ENCODE measurements around the gene FIGNL2. TPM values are rescaled to one million over a fixed set of nuclear protein-coding genes. Genes with fewer than 3 reads are reported as not detected.

FIGNL2 gene
- polyA plus RNA-seq, 1 donor (not counting 4 experiments of a cell fraction or from before 2014, with no cell fraction given): not detected

- DNase-seq (ENCODE audit: low read depth, low spot score) (no peak), FAIRE-seq (no peak)
- dilution Hi-C loops (cut with MboI; ENCODE audit: extremely low pct_ligation_motif_present, low sequenced_read_pairs): no loop called here
Observed at GRCh38 chr12:51871918-51872688, 23.6 kb upstream of the FIGNL2 start.

DNA sequence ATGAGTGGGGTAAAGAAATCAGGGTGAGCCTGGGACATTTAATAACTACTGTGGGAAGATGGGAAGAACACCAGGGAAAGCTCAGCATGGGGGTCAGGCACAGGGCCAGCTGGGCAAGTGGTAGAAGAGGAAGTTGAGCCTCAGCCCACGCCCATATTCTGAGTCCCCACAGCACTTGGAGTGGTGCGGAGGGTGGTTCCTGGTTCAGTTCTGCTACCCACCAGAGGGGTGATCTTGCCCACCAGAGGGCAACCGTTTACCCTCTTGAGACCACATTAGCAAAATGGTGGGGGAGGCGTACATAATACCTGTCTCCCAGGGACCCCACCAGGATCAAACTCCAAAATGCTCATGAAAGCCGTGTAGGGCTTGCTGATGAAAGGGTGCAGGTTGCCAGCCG lies 22.6 kb upstream of the FIGNL2 start:
- FAIRE-seq (no peak), DNase-seq (ENCODE audit: low read depth, low spot score) (no peak)
- peaks cover 42% of the 10 kb centered on the region for H3K27me3 ChIP-seq (ENCODE audit: control insufficient read depth, extremely low read depth, insufficient read depth, low read length)
- TF ChIP-seq EZH2 (IDR thresholded peaks at IDR 0.05; ENCODE audit: low read length): no peak
- H3K4me1 ChIP-seq (ENCODE audit: control insufficient read depth, extremely low read depth, insufficient read depth, low read length): no peaks in the 10 kb centered on the region
- dilution Hi-C loops (cut with MboI; ENCODE audit: extremely low pct_ligation_motif_present, low sequenced_read_pairs): no loop called here
- H3K9me3 ChIP-seq (ENCODE audit: control insufficient read depth, low read depth, low read length): no peaks in the 10 kb centered on the region
- no peaks in the 10 kb centered on the region for H3K9me1 ChIP-seq (ENCODE audit: control insufficient read depth, extremely low read depth, insufficient read depth, low read length)
- no peaks in the 10 kb centered on the region for H3K36me3 ChIP-seq (ENCODE audit: control insufficient read depth in 2 of 2, extremely low read depth in 1 of 2, insufficient read depth in 2 of 2, low read length in 2 of 2)
- no peaks in the 10 kb centered on the region for H3K79me2 ChIP-seq (ENCODE audit: control insufficient read depth, insufficient read depth, low read length)
- H3K4me3 ChIP-seq (ENCODE audit: control insufficient read depth in 2 of 3, extremely low read depth in 1 of 3, insufficient read depth in 2 of 3, low read depth in 1 of 3, low read length in 3 of 3): no peak overlapping the region
- H3K4me2 ChIP-seq (ENCODE audit: control insufficient read depth, extremely low read depth, insufficient read depth, low read depth, low read length): no peak overlapping the region
- no peaks in the 10 kb centered on the region for H4K20me1 ChIP-seq (ENCODE audit: control insufficient read depth, extremely low read depth, insufficient read depth, low read length)
- H2AFZ ChIP-seq (ENCODE audit: control insufficient read depth, low read length): no peak overlapping the region
- H3K27ac ChIP-seq (ENCODE audit: control insufficient read depth, insufficient read depth, low read length): no peak overlapping the region
- no peak overlapping the region for H3K9ac ChIP-seq (ENCODE audit: control insufficient read depth, extremely low read depth, insufficient read depth, low read length)

More at GRCh38 chr12:51871918-51872688, 23.6 kb upstream of the FIGNL2 start:
- Histone ChIP-seq H3K4me2 (ENCODE audit: control insufficient read depth, extremely low read depth, insufficient read depth, low read depth, low read length) (no peak overlapping the region), H3K36me3 (ENCODE audit: control insufficient read depth in 2 of 2, extremely low read depth in 1 of 2, insufficient read depth in 2 of 2, low read length in 2 of 2) (no peaks in the 10 kb centered on the region), H3K4me1 (ENCODE audit: control insufficient read depth, extremely low read depth, insufficient read depth, low read length) (no peaks in the 10 kb centered on the region), H3K27me3 (ENCODE audit: control insufficient read depth, extremely low read depth, insufficient read depth, low read length) (peaks cover 42% of the 10 kb centered on the region), H3K9me3 (ENCODE audit: control insufficient read depth, low read depth, low read length) (no peaks in the 10 kb centered on the region), H2AFZ (ENCODE audit: control insufficient read depth, low read length) (no peak overlapping the region), H3K9me1 (ENCODE audit: control insufficient read depth, extremely low read depth, insufficient read depth, low read length) (no peaks in the 10 kb centered on the region), H3K79me2 (ENCODE audit: control insufficient read depth, insufficient read depth, low read length) (no peaks in the 10 kb centered on the region), H3K4me3 (ENCODE audit: control insufficient read depth in 2 of 3, extremely low read depth in 1 of 3, insufficient read depth in 2 of 3, low read depth in 1 of 3, low read length in 3 of 3) (no peak overlapping the region), H3K9ac (ENCODE audit: control insufficient read depth, extremely low read depth, insufficient read depth, low read length) (no peak overlapping the region), H4K20me1 (ENCODE audit: control insufficient read depth, extremely low read depth, insufficient read depth, low read length) (no peaks in the 10 kb centered on the region), H3K27ac (ENCODE audit: control insufficient read depth, insufficient read depth, low read length) (no peak overlapping the region)
- TF ChIP-seq, protein P1, sequence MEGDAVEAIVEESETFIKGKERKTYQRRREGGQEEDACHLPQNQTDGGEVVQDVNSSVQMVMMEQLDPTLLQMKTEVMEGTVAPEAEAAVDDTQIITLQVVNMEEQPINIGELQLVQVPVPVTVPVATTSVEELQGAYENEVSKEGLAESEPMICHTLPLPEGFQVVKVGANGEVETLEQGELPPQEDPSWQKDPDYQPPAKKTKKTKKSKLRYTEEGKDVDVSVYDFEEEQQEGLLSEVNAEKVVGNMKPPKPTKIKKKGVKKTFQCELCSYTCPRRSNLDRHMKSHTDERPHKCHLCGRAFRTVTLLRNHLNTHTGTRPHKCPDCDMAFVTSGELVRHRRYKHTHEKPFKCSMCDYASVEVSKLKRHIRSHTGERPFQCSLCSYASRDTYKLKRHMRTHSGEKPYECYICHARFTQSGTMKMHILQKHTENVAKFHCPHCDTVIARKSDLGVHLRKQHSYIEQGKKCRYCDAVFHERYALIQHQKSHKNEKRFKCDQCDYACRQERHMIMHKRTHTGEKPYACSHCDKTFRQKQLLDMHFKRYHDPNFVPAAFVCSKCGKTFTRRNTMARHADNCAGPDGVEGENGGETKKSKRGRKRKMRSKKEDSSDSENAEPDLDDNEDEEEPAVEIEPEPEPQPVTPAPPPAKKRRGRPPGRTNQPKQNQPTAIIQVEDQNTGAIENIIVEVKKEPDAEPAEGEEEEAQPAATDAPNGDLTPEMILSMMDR (optimal IDR thresholded peaks at IDR 0.05 in 1 of 3, IDR thresholded peaks at IDR 0.05 in 1 of 3, conservative IDR thresholded peaks at IDR 0.05 in 1 of 3; ENCODE audit: extremely low read depth in 1 of 3, insufficient read depth in 2 of 3, low read length in 3 of 3): no peak
- TF ChIP-seq EZH2 (IDR thresholded peaks at IDR 0.05; ENCODE audit: low read length): no peak
